GM21526 (cell line): ENCODE measurements around the gene LAIR1.
"Not testable (repeated sequence)": the region's sequence is repeated elsewhere in the genome, so short reads cannot be mapped to it uniquely, and the experiment has no call there.

Source experiments
- ATAC-seq: cut with Tn5 transposase; IDR thresholded peaks from one replicate; pipeline ENCODE4 v1.9.1; 2021; ENCODE audit warnings: moderate library complexity; ENCODE audit not compliant: unreplicated experiment, low FRiP score

Gene LAIR1, protein sequence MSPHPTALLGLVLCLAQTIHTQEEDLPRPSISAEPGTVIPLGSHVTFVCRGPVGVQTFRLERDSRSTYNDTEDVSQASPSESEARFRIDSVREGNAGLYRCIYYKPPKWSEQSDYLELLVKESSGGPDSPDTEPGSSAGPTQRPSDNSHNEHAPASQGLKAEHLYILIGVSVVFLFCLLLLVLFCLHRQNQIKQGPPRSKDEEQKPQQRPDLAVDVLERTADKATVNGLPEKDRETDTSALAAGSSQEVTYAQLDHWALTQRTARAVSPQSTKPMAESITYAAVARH

GRCh38 chr19:54364775-54365257 is at the start of gene LAIR1:
TSS of gene LAIR1 (minus strand) at chr19:54364931. CDS start at chr19:54364804, 127 bp downstream.
- ATAC-seq = no peak

DNA sequence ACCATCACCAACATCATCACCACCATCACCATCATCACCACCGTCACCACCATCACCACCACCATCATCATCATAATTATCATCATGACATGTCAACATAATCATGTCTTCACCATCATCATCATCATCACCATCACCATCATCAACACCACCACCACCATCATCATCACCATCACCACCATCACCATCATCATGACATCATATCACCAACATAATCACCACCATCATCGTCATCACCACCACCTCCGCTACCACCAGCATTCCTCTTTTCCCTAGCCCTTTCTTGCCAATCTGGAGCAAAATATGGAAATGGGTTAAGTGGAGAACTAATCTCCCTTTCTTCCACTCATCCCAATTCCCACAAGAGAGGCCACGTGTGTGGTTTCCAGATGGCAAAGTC is 49.4 kb upstream of the LAIR1 start:
- no peak for ATAC-seq

- no peak for ATAC-seq
Measured at GRCh38 chr19:54412877-54413276, 48.1 kb upstream of the LAIR1 start.

GRCh38 chr19:54411033-54411432 is 46.3 kb upstream of the LAIR1 start:
- no peak for ATAC-seq

- no peak for ATAC-seq
Measured at GRCh38 chr19:54408456-54409026, 43.8 kb upstream of the LAIR1 start.

GRCh38 chr19:54407780-54408179 is 43.0 kb upstream of the LAIR1 start:
- ATAC-seq = no peak

DNA sequence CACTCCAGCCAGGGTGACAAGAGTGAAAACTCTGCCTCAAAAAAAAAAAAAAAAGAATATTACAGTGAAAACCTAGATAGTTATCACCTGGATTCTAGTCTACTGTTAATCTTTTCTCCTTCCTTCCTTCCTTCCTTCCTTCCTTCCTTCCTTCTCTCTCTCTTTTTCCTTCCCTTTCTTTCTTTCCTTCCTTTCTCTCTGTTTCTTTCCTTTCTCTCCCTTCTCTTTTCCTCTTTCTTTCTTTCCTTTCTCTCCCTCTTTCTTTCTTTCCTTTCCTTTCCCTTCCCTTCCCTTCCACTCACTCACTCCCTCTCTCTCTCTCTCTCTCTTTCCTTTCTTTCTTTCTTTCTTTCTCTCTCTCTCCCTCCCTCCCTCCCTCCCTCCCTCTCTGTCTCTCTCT is 40.9 kb upstream of the LAIR1 start:
- ATAC-seq = no peak

- ATAC-seq = no peak
Measured at GRCh38 chr19:54403054-54403453, 38.3 kb upstream of the LAIR1 start.

DNA sequence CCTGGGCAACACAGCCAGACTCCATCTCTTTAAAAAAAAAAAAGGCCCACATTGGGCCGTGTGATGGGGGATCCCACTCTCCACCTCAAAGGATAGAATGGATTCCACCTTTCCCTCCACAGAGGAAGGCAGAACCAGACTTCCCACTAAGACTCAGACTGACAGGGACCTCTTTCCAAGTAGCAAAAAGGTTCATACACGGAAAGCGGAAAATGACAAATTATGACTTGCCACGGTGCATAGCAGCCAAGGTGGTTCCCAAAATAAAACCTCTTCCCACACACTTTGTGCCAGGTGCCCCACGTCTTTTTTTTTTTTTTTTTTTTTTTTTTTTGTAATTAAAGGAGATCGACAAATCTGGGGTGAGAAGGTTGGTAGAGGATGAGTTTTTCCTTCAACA is 36.2 kb upstream of the LAIR1 start:
- no peak for ATAC-seq

DNA sequence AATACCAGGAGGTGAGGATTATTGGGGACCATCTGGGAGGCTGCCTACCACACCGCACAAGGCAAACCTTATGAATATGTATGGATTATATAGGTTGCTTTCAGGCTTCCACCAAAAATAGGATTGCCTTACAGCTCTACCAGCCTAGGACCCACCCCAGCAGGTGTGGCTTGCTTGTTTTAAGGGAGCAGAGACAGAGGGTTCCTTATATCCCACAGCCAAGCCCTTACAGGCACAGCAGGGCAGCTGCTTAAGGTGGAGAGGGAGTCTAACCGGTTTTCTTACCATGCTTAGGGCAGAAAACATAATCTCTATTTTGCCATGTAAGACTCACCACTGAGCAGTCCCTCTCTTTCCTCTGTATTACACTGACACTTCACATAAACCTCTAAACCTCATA is 34.5 kb upstream of the LAIR1 start:
- ATAC-seq = no peak

DNA sequence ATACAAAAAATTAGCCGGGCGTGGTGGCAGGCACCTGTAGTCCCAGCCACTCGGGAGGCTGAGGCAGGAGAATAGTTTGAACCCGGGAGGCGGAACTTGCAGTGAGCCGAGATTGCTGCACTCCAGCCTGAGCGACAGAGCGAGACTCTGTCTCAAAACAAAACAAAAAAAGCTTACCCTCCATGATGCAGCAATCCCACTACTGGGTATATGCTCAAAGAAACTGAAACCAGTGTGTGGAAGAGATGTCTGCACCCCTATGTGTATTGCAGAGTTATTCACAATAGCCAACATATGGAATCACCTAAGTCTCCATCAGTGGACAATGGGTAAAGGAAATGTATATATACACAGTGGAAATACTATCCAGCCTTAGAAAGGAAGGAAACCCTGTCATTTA is 31.0 kb upstream of the LAIR1 start:
- no peak for ATAC-seq

GRCh38 chr19:54393381-54393780 is 28.6 kb upstream of the LAIR1 start:
- no peak for ATAC-seq

GRCh38 chr19:54392105-54392504 is 27.4 kb upstream of the LAIR1 start:
- no peak for ATAC-seq

DNA sequence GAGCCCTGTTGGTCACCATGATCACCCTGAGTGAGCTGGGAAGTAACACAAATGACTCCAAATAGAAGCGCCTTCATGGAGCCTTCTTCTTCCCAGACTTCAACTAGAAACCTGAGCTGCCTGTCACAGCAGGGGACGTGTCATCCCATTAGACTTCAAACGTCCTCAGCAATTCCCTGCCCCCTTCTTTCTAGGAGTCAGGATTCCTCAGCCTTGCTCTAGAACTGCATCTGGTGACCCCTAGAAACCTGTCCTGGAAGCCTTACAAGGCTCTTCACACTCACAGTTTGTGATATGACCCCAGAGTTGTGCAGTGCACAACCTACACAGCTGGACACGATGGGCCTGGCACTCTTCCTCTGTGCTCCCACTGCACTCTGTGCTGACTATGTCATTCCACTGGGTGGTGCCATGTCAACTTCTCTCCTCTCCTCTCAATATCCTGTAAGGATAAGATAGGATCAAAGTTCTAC is 26.9 kb upstream of the LAIR1 start:
- ATAC-seq = no peak

DNA sequence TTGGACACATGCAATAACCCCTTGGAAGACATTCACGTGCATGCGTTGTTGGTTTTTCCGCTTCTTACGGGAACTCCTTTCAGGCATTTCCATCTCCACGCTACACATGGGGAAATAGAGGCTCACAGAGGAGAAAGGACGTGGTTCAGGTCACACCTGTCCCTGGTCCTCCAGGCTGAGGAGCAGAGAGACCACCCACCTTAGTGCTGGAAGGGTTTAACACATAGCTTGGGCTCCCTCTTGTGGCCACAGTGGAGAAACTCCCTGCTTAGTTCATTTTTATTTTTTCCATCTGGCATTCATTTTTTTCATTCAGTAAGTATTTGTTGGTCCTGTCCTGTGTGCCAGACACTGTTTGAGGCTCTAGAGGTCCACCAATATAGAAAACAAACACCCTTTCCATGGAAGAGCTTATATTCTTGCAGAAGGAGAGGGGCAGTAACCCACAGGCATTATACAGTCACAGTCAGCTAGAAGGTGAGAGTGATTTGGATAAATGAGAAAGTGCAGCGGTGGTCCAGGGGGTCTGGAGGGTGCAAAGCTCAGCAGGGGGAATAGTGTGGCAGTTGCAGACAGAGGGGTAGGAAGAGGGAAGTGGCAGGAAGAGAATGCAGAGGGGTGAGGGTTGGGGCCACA is 26.3 kb upstream of the LAIR1 start:
- no peak for ATAC-seq

DNA sequence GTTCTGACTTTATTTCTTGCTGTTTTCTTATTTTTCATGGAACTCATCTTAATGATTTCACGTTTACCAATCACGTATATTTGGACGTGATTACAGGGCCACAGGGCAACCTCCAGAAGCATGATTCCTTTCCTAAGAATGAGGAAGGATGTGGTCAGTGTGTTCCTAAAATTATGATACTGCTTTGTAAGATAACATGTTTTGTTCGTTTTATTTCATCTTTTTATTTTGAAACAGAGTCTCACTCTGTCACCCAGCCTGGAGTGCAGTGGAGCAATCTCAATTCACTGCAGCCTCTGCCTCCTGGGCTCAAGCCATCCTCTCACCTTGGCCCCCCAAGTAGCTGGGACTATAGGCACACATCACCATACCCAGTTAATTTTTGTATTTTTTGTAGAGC is 24.8 kb upstream of the LAIR1 start:
- no peak for ATAC-seq

- no peak for ATAC-seq
Measured at GRCh38 chr19:54388802-54389139, 24.0 kb upstream of the LAIR1 start.

GRCh38 chr19:54387991-54388801 is 23.5 kb upstream of the LAIR1 start:
- ATAC-seq = no peak

- ATAC-seq = no peak
Measured at GRCh38 chr19:54383330-54383729, 18.6 kb upstream of the LAIR1 start.

GRCh38 chr19:54382041-54382440 is 17.3 kb upstream of the LAIR1 start:
- ATAC-seq = not testable (repeated sequence)

- no peak for ATAC-seq
Measured at GRCh38 chr19:54380897-54381296, 16.2 kb upstream of the LAIR1 start.
